Activated CD4-positive, alpha-beta T cell treated with anti-CD3 and anti-CD28 coated beads, Interleukin-2, Interleukin-6, amounts not matched to agents 100 ng/mL and 50 ng/mL, durations not matched to agents 16 hours and 8 hours (primary cell): ENCODE measurements around the gene BORCS5.
"Not testable (repeated sequence)": the region's sequence is repeated elsewhere in the genome, so short reads cannot be mapped to it uniquely, and the experiment has no call there.

Experiments used
- DNase-seq: peaks from one replicate; pipeline ENCODE4 v3.0.0-alpha.2; 2020

Gene BORCS5

DNA sequence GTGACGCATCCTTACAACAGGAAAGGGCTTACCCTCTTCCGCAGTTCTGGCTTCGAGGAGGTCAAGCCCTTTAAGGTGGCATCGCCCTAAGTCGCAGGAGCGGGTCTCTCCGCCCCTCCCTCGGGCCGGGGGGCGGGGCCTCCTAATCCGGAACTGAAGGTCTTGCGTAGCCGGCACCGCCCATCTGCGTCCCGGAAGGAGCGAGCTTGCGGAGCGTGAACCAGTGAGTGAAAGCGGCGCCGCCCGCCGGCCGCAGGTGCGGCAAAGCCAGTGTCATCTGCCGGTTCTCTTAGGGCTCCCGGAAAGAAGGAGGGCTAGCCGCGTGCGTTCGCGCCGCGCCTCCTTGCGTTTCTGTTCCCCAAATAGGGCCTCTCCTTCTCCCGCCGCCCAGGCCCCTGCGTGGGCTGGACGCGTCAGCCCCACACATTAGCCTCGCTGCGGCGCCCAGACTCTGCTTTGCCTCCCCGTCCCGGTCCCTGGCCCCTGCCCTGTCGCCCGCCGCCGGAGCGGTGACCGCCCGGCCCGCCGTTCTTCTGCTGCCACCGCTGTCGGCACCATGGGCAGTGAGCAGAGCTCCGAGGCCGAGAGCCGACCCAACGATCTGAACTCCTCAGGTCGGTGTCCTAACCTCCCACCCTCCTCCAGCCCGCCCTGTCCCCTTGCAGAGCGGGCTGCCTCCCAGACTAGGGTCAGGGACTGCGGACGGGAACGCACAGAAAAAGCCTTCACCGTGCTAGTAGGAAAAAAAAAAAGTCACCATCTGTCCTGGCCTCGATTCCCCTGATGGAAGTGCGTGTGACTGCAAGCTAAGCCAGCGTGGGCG is at the start of gene BORCS5:
TSS of gene BORCS5 (plus strand) at position 183 of the 823 bp plus-strand sequence. CDS start at position 557, 374 bp downstream.
- DNase-seq: peak; percentile 99

DNA sequence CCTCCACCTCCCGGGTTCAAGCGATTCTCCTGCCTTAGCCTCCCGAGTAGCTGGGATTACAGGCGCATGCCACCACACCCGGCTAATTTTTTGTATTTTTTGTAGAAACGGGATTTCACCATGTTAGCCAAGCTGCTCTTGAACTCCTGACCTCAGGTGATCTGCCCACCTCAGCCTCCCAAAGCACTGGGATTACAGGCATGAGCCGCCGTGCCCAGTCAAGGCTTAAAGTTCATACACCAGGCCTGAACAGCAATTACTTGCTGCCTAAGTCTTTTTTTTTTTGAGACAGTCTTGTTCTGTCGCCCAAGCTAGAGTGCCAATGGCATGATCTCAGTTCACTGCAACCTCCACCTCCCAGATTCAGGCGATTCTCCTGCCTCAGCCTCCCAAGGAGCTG is 46.2 kb upstream of the BORCS5 start:
- DNase-seq: not testable (repeated sequence)

DNA sequence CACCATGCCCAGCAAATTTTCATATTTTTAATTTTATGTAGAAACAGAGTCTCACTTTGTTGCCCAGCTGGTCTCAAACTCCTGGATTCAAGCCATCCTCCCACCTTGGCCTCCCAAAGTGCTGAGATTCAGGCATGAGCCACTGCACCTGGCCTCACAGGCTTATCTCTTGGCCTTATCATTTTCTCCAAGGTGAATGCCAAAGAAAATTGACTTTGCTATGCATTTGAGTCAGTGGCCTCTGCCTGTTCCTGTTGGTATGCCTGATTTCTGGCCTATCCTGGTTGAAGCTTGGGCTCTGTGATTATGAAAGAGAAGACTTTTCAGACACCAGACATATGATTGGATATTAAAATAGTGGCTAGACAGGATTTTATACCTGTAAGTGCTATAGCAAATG is 41.0 kb upstream of the BORCS5 start:
- no peak for DNase-seq

DNA sequence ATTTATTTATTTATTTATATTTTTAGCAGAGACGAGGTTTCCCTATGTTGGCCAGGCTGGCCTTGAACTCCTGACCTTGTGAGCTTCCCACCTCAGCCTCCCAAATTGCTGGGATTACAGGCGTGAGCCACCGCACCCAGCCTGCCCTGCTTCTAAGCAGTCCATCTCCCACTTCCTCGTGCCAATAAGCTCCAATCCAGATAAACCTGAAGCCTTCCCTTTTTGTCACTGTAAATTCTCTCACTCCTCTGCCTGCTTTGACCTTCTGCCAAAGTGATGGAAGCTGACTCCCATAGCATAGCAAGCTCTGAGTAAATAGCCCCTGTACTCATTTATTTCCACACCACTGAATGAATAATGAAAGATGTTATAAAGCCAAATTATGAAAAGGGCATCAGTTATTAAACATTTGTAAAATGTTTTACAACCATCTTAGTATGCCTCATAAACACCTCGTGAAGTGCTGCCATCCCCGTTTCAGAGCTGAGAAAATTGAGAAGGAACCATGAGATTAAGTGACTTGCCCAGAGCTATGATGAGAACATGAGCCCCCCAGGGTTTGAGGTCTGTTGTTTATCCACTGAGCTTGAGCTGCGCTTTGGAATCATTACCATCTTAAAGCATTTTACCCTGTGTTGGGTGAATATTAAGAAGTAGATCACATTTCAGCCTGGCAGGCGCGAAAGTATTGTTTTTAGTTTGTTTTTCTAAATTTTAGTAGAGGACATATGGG is 37.3 kb upstream of the BORCS5 start:
- DNase-seq: no peak

DNA sequence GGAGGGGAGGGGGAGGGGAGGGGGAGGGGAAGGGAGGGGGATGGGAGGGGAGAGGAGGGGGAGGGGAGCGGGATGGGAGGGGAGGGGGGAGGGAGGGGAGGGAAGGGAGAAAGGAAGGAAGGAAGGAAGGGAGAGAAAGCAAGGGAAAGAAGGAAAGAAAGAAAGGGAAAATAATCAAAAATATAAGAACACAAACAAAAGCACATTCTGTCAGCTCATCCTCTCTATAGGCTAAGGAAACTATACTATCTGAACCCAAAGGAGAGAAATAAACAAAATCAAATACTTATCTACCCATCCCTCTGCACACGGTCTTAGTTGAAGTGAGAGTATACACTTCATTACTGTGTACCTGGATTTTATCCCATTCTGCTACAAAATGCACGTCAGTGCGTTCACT is 33.8 kb upstream of the BORCS5 start:
- DNase-seq: no peak

DNA sequence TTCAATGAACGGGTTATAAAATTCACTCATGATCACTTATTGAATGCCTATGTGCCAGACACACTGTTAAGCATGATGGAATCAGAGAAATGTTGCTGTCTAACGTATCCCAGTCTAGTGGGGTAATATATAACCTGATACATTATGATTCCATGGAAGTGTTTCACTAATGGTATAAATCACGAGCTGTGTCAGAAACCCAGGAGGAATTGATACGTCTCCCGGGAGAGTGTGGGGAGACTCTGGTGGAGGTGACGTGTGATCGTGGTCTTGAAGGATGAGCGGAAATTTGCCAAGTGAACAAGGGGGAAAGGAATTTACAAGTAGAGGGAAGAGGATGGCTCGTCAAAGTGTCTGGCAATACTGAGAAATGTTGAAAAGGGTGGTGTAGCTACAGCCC is 33.3 kb upstream of the BORCS5 start:
- DNase-seq: no peak

DNA sequence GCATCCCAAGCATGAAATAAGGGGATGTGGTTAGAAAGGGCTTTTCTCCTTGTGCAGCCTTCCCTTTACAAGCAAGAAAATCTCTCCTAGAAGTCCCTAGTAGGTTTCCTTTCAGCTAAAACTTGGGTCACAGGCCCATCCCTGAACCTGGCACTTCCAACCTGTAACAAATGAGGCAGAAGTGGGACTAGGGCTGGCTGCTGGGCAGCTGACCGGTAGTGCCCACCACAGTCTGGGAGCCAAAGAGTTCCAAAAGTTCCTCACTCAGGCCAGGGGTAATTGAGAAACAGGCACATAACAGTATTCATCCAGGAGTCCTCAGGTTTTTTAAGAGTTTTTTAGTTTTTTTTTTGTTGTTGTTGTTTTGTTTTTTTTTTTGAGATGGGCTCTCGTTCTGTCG is 30.6 kb upstream of the BORCS5 start:
- no peak for DNase-seq

DNA sequence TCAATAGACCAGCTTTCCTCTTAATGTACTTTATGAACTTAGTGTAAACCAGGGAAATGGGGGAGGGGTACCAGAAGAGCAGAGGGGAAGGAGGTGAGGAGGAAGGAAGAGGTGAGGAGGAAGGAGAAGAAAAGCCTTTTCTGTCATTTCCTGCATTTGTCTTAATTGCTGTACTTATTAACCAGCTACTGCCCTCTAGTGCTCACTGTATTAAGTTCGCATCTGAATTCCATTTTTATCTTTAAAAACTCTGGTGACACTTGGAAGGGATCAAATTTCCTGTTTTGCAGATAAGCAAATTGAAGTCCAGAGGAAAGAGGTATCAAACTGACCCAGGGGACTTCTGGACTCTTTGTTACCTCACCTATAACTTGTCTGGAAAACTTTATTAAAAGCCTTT is 29.1 kb upstream of the BORCS5 start:
- peak; percentile 60 for DNase-seq

DNA sequence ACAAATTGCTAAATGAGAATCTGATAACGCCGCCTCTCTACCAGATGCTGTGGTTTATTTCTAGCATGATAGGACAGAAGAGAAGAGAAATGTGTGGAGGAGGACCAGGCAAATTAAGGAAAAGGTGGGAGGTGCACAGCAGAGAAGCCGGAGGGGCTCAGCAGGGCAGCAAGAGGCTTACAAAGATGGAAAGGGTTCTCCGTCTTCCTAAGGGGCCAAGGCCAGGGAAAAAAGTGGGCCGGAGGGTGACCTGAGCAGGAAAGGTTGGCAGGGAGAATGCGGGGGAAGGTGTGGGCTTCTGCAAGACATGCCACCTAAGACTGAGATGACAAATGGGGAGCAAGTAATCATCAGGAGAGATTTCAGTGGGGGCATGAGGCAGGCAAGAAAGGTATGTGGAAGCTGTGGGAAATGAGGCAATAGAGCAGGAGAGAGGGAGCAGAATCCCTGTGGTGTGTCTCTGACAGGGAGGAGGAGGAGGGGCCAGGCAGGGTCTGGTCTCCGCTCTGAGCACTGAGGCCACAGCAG is 25.6 kb upstream of the BORCS5 start:
- no peak for DNase-seq

DNA sequence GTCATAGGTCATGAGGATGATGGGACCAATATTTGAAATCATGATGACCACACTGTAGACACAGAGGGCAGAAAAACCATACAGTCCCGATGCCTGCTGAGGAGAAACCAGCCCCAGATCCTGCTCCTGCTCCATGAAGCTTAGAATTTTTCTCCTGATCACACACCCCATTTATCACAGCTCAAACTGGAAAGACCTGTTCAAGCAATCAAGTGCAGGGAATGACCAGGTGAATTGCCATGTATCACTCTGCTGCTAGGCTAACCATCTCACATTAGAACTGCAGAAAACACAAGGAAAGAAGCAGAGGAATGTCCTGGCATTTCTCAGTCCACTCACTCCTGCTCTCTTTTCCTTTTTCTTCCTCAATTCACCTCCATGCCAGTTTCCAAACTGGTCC is 25.0 kb upstream of the BORCS5 start:
- DNase-seq: no peak

DNA sequence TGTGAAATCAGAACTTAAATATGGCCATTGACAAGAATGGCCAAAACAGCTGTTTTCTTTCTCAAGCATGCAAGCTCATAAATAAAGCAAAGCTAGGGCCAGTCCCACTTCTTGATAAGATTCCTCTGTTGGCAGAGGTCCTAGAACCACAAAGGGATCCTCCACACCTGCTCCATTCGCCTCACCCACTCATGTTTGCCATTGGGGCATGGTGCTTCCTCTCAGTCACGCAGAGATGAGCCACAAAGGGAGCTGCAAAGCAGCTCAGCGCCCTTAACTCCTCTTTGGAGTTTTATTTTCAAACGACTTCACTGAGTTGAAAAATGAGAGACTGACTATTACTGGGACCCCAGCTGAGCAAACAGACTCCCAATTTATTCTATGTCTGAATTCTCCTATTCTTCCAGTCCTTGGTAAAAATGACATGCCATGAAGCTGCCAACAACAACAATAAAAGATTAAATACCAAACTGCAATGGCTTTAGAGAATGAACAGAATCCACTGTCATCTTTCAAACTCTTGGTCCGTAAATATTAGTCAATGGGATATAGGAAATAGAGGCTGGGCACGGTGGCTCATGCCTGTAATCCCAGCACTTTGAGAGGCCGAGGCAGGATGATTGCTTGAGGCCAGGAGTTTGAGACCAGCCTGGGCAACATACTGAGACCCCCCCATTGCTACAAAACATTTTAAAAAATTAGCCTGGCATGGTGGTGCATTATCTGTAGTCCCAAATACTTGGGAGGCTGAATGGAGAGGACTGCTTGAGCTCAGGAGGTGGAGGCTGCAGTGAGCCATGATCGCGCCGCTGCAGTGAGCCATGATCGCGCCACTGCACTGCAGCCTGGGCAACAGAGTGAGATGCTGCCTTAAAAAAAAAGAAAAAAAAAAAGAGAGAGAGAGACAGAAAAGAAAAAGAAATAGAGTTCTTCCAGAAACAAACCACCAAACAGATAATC is 23.2 kb upstream of the BORCS5 start:
- no peak for DNase-seq

DNA sequence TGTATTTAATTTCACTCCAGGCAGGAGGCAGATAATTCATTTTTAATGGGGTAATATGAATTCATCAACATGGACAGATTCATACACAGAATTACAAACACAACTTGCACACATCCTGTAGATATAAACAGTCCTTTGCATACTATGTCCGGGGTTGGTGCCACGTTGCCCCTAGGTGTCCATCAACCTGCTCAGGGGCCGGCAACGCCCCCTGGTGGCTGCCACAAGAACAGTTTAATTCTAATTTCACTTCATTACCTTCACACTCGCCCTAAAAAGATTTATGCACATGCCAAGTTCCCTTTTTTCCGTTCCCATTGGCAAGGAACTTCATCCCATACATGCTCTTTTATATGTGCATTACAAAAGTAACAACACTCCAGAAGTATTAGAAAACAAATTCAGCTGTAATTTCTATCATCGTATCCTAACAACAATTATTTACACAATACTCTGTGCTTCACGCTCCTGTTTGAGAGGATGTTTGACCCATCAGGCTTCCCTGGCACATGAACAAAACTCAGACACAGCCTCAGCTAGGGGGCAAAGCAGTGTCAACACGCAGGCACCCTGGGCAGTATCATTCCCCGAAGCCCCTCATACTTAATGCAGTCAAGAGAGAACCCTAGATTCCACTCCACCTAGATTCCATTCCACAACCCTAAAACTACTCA is 22.4 kb upstream of the BORCS5 start:
- DNase-seq: peak; percentile 74

DNA sequence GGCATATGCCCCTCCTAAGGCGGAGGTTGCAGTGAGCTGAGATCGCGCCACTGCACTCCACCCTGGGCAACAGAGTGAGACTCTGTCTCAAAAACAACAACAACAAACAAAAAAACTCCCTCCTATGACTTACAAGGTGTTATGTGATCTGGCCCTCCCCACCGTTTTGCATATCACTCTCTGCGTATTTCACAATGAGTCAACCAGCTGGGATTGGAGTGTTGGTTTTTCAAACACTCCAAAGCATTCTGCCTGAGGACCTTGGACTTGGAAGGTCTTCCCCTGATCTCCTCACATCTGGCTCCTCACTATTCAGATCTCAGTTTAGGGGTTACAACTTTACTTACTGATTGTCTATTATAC is 20.8 kb upstream of the BORCS5 start:
- DNase-seq: peak; percentile 35

DNA sequence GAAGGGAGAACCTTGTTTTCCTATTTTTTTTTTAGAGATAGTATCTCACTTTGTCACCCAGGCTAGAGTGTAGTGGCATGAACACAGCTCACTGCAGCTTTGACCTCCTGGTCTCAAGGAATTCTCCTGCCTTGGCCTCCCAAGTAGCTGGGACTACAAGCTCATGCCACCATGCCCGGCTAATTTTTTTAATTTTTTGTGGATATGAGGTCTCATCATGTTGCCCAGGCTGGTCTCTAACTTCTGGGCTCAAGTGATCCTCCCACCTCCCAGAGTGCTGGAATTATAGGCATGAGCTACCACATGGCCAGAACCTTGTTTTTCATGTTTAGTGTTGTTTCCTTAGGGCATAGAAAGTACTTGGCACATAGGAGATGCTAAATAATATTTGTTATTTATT is 20.4 kb upstream of the BORCS5 start:
- DNase-seq: no peak

DNA sequence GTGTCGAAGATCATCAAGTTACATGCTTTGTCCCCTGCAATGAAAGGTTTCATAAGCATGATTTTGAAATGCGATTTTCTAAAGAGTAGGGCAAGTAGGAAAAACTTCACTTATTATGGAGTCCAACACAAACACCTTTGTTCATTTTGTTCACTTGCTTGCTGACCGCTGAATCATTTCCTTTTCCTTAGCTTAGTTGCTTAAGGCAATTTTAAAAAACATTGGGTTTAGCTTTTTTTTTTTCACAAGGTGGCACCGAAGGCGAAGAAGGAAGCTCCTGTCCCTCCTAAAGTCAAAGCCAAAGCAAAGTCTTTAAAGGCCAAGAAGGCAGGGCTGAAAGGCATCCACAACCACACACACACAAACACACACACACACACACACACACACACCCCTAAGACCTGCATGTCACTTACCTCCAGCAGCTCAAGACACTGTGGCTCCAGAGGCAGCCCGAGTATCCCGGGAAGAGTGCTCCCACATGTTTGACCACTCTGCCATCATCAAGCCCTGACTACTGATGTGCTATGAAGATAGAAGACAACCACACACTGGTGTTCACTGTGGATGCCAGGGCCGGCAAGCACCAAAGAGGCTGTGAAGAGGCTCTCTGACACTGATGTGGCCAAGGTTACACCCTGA is 18.2 kb upstream of the BORCS5 start:
- DNase-seq: no peak

DNA sequence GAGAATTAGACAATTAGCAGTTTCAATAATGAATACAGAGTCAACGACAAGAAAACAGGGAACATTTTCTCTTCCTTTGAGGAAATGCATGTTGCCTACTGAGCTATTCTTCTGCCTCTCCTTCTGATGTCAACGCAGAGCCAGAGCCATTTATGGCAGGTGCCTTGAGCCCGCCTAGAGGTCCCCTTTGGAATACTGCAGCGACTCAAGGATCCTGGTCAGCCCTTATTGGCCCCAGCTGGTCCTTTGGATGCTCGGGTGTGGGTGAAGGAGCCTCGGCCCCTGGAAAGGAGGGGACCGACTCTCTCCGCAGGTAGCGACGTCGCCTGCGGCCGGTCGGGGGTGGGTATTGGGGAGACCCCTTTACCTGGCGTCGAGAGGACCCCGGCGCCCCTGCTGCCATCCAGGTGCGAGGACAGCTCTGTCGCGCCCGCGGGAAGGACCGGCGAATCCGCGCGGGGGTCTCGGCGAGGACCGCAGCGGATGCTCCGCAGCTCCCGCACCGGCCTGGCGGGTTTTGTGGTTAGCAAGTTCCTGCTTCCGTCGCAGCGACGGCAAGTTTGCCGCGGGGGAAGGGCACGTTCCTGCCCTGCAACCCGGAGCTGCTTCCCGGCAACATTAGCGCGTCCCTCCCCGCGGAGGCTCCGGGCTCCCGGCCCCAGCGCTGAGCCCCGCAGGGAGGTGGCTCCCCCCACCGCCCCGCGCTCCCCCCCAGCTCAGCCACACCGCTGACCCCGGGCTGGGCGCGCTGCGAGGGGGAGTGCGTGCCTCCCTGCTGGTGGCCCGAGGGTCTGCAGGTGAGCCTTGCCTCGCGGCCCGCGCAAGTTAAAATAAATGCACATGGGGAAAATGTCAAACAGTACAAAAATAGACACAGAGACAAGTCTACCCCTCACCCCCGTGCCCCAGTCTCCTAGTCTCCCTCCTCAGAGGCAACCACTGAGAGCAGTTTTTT is 6.9 kb upstream of the BORCS5 start, which contains the start of gene MANSC1:
TSS of gene MANSC1 (minus strand) at position 532 of the 955 bp plus-strand sequence. CDS start 6,928 bp downstream, outside the sequence.
- DNase-seq: peak; percentile 52

DNA sequence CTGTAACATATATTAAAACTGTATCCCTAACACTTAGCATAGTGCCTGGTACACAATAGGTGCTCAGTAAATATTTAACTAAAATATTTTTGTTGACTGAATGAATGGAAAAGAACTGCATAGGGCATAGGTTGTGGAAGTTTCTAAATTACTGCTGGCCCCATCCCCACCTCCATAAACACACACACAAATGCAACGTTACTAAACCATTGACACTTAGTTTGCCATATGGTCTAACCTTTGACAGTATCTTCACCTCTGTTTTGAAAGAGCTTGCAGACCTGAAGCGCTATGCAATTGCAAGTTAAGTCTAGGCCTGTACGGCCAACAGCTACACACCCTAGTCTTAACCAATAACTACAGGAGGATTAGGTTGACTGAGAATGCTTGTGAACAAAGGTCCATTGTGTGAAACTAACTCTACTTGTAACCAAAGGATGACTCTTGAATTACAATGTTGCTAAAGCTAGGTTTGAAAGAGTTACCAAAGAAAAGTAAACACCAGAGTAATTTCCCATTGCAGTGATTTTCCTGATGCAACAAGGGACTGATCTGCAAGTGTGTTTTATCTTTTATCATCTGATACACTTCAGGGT is 5.9 kb upstream of the BORCS5 start:
- DNase-seq: no peak

DNA sequence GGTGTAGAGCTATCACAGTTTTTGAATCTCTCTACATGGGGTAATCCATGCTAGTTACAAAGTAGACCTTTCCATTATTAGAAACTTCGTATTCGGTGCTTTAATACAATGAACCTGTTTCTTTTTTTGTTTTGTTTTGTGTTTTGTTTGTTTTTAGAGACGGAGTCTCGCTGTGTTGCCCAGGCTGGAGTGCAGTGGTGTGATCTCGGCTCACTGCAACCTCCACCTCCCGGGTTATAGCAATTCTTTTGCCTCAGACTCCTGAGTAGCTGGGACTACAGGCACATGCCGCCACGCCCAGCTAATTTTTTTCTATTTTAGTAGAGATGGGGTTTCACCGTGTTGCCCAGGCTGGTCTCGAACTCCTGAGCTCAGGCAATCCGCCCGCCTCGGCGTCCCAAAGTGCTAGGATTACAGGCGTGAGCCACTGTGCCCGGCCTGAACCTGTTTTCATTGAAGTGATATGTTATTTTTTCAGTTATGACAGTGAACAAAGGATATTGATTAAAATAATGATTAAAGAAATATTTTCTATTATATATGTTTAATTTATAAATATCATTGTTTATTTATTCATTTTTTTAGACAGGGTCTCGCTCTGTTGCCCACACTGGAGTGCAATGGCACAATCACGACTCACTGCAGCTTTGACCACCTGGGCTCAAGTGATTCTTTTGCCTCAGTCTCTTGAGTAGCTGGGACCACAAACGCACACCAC is 5.3 kb upstream of the BORCS5 start:
- not testable (repeated sequence) for DNase-seq

DNA sequence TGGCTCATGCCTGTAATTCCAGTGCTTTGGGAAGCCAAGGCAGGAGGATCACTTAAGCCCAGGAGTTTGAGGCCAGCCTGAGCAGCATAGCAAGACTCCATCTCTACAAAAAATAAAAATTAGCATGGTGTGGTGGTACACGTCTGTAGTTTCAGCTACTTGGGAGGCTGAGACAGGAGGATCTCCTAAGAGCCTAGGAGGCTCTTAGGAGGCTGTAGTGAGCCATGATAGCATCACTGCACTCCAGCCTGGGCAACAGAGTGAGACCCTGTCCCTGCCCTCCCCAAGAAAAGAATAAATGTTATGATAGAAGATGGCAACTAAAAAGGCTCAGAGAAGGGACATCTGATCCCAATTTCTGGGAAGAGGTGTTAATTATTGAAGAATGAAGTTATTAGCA is 3.6 kb upstream of the BORCS5 start:
- no peak for DNase-seq
